Epithelial cell of proximal tubule (primary cell): ENCODE measurements around the gene ZFYVE1. TPM values are rescaled to one million over a fixed set of nuclear protein-coding genes. Genes with fewer than 3 reads are reported as not detected.

ENCODE experiments used
- DNase-seq: peaks from one replicate; pipeline ENCODE4 v3.0.0-alpha.2; 2011; ENCODE audit warnings: low read depth
- H3K4me3 ChIP-seq: 2 replicates; pipeline ENCODE4 v1.5.1; 2011; ENCODE audit warnings: low read depth, mild to moderate bottlenecking, low read length
- total RNA-seq: library from RNA; depleted of rRNA; stranded (reverse); fragments of >200 nt; gene quantifications from 2 replicates; pipeline ENCODE4 v1.2.3, GENCODE V29; 2015
- TF ChIP-seq, protein P1 (sequence below): conservative IDR thresholded peaks from 2 replicates; pipeline ENCODE4 v1.5.1; 2012; ENCODE audit warnings: low read depth, mild to moderate bottlenecking, low read length

Gene ZFYVE1
- total RNA-seq, 1 donor from 2014 or later, result 10.1 TPM

DNA sequence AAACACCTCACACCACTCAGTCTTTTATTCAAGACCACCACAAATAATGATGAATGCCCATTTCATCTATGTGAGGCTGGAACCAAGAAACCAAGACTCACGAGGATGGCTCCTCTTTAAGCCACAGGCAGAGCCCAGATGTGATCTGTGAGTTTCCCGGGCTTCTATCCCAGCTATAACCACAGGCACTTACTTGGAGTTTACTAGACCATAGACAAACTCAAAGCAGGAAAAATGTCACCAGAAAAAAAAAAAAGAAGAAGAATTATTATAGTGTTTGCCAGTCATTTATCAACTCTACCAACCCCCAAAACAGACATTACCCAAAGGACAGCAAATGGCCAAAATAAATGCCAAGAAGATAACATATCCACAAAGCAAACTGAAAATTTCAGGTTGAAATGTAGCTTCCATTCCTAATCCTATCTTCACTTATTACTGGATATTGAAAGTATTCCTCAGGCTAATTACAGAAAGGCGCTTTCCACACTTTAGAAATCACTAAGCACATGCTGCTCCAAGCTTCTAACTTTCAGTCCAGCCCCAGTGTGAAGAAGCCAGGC is 44.7 kb downstream of the ZFYVE1 start:
- DNase-seq, result no peak
- TF ChIP-seq, protein P1, sequence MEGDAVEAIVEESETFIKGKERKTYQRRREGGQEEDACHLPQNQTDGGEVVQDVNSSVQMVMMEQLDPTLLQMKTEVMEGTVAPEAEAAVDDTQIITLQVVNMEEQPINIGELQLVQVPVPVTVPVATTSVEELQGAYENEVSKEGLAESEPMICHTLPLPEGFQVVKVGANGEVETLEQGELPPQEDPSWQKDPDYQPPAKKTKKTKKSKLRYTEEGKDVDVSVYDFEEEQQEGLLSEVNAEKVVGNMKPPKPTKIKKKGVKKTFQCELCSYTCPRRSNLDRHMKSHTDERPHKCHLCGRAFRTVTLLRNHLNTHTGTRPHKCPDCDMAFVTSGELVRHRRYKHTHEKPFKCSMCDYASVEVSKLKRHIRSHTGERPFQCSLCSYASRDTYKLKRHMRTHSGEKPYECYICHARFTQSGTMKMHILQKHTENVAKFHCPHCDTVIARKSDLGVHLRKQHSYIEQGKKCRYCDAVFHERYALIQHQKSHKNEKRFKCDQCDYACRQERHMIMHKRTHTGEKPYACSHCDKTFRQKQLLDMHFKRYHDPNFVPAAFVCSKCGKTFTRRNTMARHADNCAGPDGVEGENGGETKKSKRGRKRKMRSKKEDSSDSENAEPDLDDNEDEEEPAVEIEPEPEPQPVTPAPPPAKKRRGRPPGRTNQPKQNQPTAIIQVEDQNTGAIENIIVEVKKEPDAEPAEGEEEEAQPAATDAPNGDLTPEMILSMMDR, result no peak

GRCh38 chr14:72980863-72981262 is 46.0 kb downstream of the ZFYVE1 start:
- no peak overlapping the region for H3K4me3 ChIP-seq
- TF ChIP-seq, protein P1, result no peak
- DNase-seq, result no peak

More for the DNA sequence above, 44.7 kb downstream of the ZFYVE1 start:
- no peak overlapping the region for H3K4me3 ChIP-seq

DNA sequence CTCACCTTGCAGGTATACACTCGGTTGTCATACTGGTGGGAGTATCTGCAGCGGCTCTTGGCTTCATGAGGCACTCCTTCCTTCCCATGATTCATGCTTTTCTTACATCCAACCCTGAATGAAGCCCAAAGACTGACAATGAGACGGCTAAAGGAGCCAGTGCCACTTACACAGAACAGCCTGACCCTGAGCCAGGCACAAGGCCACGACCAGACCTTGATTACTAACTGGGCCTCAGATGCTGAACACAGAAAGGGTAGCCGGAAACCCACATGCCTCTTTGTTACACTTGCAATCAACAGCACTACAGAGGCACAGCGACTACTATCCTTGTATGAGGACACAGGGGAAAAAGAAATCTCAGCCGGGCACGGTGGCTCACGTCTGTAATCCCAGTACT is 48.0 kb downstream of the ZFYVE1 start:
- H3K4me3 ChIP-seq, result no peak overlapping the region
- no peak for DNase-seq
- TF ChIP-seq, protein P1, result no peak

- H3K4me3 ChIP-seq, result no peak overlapping the region
- no peak for DNase-seq
- TF ChIP-seq, protein P1, result peak; percentile 29
Measured at GRCh38 chr14:72975770-72976169, 51.1 kb downstream of the ZFYVE1 start.

DNA sequence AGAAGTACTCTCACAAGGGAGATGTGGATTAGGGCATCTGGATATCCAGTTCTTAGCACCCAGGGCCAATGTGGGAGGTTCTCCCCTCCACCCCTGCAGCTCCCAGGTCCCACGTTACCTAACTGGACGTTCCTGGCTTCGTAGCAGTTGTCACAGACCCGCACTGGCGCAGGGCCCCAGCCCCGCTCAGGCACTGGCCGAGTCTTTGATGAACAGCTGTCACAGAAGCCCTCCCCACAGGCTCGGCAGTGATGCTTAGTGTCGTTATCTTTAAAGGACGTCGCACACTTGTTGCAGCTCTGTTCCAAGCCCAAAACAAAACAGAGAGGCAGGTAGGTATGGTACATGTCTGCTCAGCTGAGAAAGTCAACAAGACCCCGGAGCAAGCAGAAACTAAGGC is 52.2 kb downstream of the ZFYVE1 start:
- TF ChIP-seq, protein P1, result no peak
- H3K4me3 ChIP-seq, result no peak overlapping the region
- DNase-seq, result no peak

GRCh38 chr14:72970824-72971434 is 56.0 kb downstream of the ZFYVE1 start:
- TF ChIP-seq, protein P1, result no peak
- H3K4me3 ChIP-seq, result no peak overlapping the region
- DNase-seq, result no peak
